Measurements from ENCODE around the gene SEMA4F. TPM values are rescaled to one million over a fixed set of nuclear protein-coding genes. Genes with fewer than 3 reads are reported as not detected.
A peak's percentile ranks its signal among the peaks of the same experiment; 100 is the strongest.

SEMA4F gene
- total RNA-seq, 6 donors from 2014 or later = 6.3 to 15.3 (median 10.1) TPM

DNA sequence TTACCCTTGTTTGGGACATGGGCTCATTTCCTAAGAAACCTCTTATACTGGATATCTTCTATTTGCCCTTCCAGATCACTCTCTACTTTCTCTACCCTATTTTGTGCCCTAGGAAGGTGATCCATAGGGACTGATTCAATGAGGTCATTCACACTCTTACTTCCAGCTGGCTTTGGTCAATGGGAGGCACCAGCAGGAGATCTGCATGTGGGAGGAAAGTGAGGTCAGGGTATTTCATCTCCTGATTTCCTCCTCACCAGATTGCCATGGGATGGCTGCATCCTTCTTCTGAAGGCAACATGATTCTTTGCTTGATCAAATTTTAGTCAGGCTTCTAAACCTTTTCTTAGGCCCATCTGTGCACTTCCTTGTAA lies 21.1 kb upstream of the SEMA4F start:
- Histone ChIP-seq H3K9me3 (no peaks in the 10 kb centered on the region), H3K27ac (peak overlapping the region in 2 of 4 donors; percentile 19 to 49), H3K4me1 (no peaks in the 10 kb centered on the region), H3K4me3 (no peak overlapping the region), H3K27me3 (no peaks in the 10 kb centered on the region), H3K36me3 (no peaks in the 10 kb centered on the region)
- TF ChIP-seq, protein P1, sequence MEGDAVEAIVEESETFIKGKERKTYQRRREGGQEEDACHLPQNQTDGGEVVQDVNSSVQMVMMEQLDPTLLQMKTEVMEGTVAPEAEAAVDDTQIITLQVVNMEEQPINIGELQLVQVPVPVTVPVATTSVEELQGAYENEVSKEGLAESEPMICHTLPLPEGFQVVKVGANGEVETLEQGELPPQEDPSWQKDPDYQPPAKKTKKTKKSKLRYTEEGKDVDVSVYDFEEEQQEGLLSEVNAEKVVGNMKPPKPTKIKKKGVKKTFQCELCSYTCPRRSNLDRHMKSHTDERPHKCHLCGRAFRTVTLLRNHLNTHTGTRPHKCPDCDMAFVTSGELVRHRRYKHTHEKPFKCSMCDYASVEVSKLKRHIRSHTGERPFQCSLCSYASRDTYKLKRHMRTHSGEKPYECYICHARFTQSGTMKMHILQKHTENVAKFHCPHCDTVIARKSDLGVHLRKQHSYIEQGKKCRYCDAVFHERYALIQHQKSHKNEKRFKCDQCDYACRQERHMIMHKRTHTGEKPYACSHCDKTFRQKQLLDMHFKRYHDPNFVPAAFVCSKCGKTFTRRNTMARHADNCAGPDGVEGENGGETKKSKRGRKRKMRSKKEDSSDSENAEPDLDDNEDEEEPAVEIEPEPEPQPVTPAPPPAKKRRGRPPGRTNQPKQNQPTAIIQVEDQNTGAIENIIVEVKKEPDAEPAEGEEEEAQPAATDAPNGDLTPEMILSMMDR (IDR thresholded peaks at IDR 0.05) = no peak
- no peak for TF ChIP-seq POLR2AphosphoS5 (IDR thresholded peaks at IDR 0.05)
- no peak for TF ChIP-seq EP300 (IDR thresholded peaks at IDR 0.05)
- TF ChIP-seq POLR2A (IDR thresholded peaks at IDR 0.05) = no peak
- ATAC-seq (ENCODE audit: low FRiP score in 2 of 2) = peak in 1 of 2 donors; percentile 64
- no peak for DNase-seq

DNA sequence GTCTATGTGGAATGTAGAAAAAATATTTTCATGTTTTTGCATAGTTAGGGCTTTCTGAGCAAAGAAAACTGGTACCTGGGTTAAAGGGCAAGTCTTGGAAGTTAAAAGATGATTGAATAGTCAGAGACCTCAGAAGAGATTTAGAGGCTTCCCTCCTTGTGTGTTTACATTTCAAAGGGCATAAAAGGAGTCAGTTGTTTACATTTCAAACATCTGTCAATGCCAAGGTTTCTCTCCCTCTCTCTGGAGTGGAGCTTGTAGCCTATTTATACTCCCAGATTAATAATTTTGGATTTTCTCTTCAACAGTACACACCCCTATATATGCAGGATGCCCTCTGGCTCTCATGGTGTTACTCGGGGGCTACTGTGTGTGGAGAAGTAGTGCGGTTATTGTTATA lies 14.5 kb upstream of the SEMA4F start:
- Histone ChIP-seq H3K4me1 (no peaks in the 10 kb centered on the region), H3K4me3 (no peak overlapping the region), H3K27me3 (no peaks in the 10 kb centered on the region), H3K27ac (no peak overlapping the region), H3K9me3 (no peaks in the 10 kb centered on the region), H3K36me3 (no peaks in the 10 kb centered on the region)
- no peak for TF ChIP-seq POLR2AphosphoS5 (IDR thresholded peaks at IDR 0.05)
- no peak for TF ChIP-seq EP300 (IDR thresholded peaks at IDR 0.05)
- TF ChIP-seq, protein P1 (IDR thresholded peaks at IDR 0.05) = no peak
- TF ChIP-seq POLR2A (IDR thresholded peaks at IDR 0.05) = no peak
- 82% methylated on average over 2 of the region's 2 CpGs for WGBS, 2 donors
- no peak for DNase-seq
- no peak for ATAC-seq (ENCODE audit: low FRiP score in 2 of 2)

DNA sequence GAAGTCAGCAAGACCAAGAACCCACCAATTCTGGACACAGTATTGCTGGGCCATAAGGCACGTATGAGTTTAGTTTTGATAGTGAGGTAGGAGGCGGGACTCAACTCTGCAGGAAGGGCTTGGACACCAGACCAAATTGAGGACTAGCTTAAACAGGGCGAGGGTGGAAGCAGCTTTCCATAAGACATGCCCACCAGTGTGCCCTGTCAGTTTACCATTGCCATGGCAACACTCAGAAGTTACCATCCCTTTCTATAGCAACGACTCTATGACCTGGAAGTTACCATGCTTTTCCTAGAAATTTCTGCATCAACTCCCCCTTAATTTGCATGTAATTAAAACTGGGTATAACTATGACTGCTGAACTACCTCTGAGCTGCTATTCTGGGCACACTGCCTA lies 8.7 kb upstream of the SEMA4F start:
- Histone ChIP-seq H3K4me3 (no peak overlapping the region), H3K9me3 (no peaks in the 10 kb centered on the region), H3K27ac (no peak overlapping the region), H3K4me1 (peaks cover 0 to 9% (median 3%) of the 10 kb centered on the region in 4 donors), H3K27me3 (peaks cover 0 to 5% (median 3%) of the 10 kb centered on the region in 4 donors), H3K36me3 (no peaks in the 10 kb centered on the region)
- ATAC-seq (ENCODE audit: low FRiP score in 2 of 2) (no peak), DNase-seq (no peak)
- no peak for TF ChIP-seq POLR2AphosphoS5 (IDR thresholded peaks at IDR 0.05)
- TF ChIP-seq EP300 (IDR thresholded peaks at IDR 0.05) = no peak
- TF ChIP-seq POLR2A (IDR thresholded peaks at IDR 0.05) = no peak
- TF ChIP-seq, protein P1 (IDR thresholded peaks at IDR 0.05) = no peak
- 72 to 80% methylated on average over 4 of the region's 4 CpGs for WGBS, 2 donors

DNA sequence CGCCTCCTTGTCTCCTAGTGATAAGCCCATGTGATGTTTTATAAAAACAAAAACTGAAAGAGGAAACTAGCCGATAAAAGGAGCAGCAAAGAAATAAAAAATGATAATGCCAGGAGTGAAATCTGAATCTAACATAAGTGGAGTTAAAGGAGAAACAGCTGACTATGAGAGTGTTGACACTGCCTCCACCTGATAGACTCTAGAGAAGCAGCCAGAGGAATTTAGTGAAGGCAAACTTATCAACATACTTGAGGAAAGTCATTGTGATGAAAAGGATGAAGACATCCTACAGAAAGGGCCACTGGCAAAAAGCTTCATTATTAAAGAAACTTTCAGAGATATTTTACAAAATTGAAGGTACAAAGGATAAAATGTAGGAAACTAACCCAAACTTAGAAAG lies 7.8 kb upstream of the SEMA4F start:
- Histone ChIP-seq H3K27ac (no peak overlapping the region), H3K36me3 (no peaks in the 10 kb centered on the region), H3K27me3 (peaks cover 0 to 5% (median 3%) of the 10 kb centered on the region in 4 donors), H3K4me1 (peaks cover 0 to 9% (median 3%) of the 10 kb centered on the region in 4 donors), H3K4me3 (no peak overlapping the region), H3K9me3 (no peaks in the 10 kb centered on the region)
- no peak for TF ChIP-seq POLR2AphosphoS5 (IDR thresholded peaks at IDR 0.05)
- TF ChIP-seq, protein P1 (IDR thresholded peaks at IDR 0.05) = no peak
- no peak for TF ChIP-seq POLR2A (IDR thresholded peaks at IDR 0.05)
- no peak for TF ChIP-seq EP300 (IDR thresholded peaks at IDR 0.05)
- DNase-seq (no peak), ATAC-seq (ENCODE audit: low FRiP score in 2 of 2) (peak in 1 of 2 donors; percentile 40)
- 52 to 56% methylated on average over 2 of the region's 2 CpGs for WGBS, 2 donors

DNA sequence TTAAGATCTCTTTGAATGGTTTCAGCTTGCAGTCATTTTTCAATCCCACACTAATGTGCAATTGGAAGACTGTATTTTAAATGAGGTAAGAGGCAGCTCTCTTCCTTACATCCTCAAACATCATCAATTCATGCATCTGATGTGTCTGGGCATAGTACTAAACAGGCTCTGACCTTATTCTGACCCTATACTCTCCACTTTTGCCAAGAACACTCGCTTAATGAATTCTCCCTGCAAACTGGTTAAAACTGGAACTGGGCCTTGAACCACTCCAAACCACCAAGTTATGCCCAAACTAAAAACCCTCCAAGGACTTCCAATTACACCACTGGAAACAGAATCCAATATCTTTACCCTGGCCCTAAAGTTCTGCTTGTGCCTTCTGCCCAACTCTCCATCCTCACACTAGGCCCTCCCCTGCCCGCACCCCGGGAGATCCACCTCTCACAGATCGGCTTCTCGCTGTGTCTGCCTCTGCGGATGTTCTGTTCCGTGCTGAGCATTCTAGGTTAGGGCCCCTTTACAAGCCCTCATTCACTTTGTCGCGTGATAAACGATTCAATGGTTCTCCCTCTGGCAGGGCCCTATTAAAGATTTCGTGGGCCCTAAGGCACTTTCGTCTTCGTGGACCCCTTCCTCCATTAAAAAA lies 7.1 kb upstream of the SEMA4F start:
- no peaks in the 10 kb centered on the region for H3K9me3 ChIP-seq
- no peak overlapping the region for H3K4me3 ChIP-seq
- H3K4me1 ChIP-seq = peaks cover 0 to 9% (median 3%) of the 10 kb centered on the region in 4 donors
- TF ChIP-seq EP300 (IDR thresholded peaks at IDR 0.05) (no peak), POLR2A (IDR thresholded peaks at IDR 0.05) (no peak), POLR2AphosphoS5 (IDR thresholded peaks at IDR 0.05) (no peak)
- TF ChIP-seq, protein P1 (IDR thresholded peaks at IDR 0.05) = no peak
- no peak for ATAC-seq (ENCODE audit: low FRiP score in 2 of 2)
- no peak overlapping the region for H3K27ac ChIP-seq
- 91 to 92% methylated on average over 13 of the region's 13 CpGs for WGBS, 2 donors
- no peak for DNase-seq
- H3K36me3 ChIP-seq = no peaks in the 10 kb centered on the region
- H3K27me3 ChIP-seq = peaks cover 0 to 5% (median 3%) of the 10 kb centered on the region in 4 donors
